Vagina (tissue), 2 donors: Measurements from ENCODE around the gene CALU. TPM values are rescaled to one million over a fixed set of nuclear protein-coding genes. Genes with fewer than 3 reads are reported as not detected.

Source experiments
- DNase-seq, 2 donors: peaks; one replicate each; pipeline ENCODE4 v3.0.0-alpha.2; 2017; ENCODE audit errors: extremely low spot score in 2 of 2
- H3K27ac ChIP-seq: fragments of 200-600 bp; sonication (generic); one replicate; pipeline ENCODE4 v1.5.1; 2019
- H3K27me3 ChIP-seq: fragments of 200-600 bp; sonication (generic); one replicate; pipeline ENCODE4 v1.5.1; 2019
- H3K36me3 ChIP-seq, 2 donors: fragments of 200-600 bp; sonication (generic); one replicate each; pipeline ENCODE4 v1.5.1; 2017 to 2019
- H3K4me1 ChIP-seq: fragments of 200-600 bp; sonication (generic); one replicate; pipeline ENCODE4 v1.5.1; 2019
- H3K4me3 ChIP-seq, 2 donors: fragments of 200-600 bp; sonication (generic); 1 replicate in 1 of 2; 2 replicates in 1 of 2; pipeline ENCODE4 v1.5.1; 2016 to 2019
- H3K9me3 ChIP-seq: fragments of 200-600 bp; sonication (generic); one replicate; pipeline ENCODE4 v1.5.1; 2019
- CTCF ChIP-seq, 3 experiments: fragments of 450-650 bp in 2 of 3; fragments of 200-600 bp in 1 of 3; sonication (generic) in 1 of 3; IDR thresholded peaks; one replicate each; pipeline ENCODE4 v1.5.1; 2017 to 2019; ENCODE audit warnings: antibody characterized with exemption in 3 of 3, mild to moderate bottlenecking in 2 of 3, moderate library complexity in 2 of 3
- POLR2A ChIP-seq, 2 donors: fragments of 450-650 bp; IDR thresholded peaks; one replicate each; pipeline ENCODE4 v1.6.1; 2017; ENCODE audit warnings: antibody characterized with exemption in 2 of 2, mild to moderate bottlenecking in 2 of 2, moderate library complexity in 2 of 2
- POLR2AphosphoS5 ChIP-seq, 2 donors: sonication (generic); formaldehyde crosslinking; IDR thresholded peaks; one replicate each; pipeline ENCODE4 v1.9.0; 2017; ENCODE audit warnings: antibody characterized with exemption in 2 of 2, mild to moderate bottlenecking in 2 of 2, low read depth in 1 of 2; ENCODE audit not compliant: insufficient read depth in 1 of 2
- intact Hi-C: fragments of 100-400 bp; cut with DNase I; formaldehyde crosslinking; loops from one replicate; pipeline ENCODE4 v1.15.1; 2023
- total RNA-seq: library from RNA; depleted of rRNA; stranded (reverse); fragments of >200 nt; gene quantifications from one replicate; pipeline ENCODE4 v1.2.3, GENCODE V29; 2016

Gene CALU
- total RNA-seq, 1 donor from 2014 or later: 65.3 TPM

GRCh38 chr7:128744366-128744905 is 5.3 kb downstream of the CALU start:
- no peaks in the 10 kb centered on the region for H3K27me3 ChIP-seq
- intact Hi-C loops: no loop called here
- TF ChIP-seq POLR2AphosphoS5 (IDR thresholded peaks at IDR 0.05; ENCODE audit: insufficient read depth in 1 of 2, low read depth in 1 of 2) (no peak), CTCF (IDR thresholded peaks at IDR 0.05) (no peak), POLR2A (IDR thresholded peaks at IDR 0.05) (no peak)
- H3K36me3 ChIP-seq: peaks cover 0 to 12% of the 10 kb centered on the region in 2 donors
- H3K27ac ChIP-seq: no peak overlapping the region
- no peak for DNase-seq
- H3K4me1 ChIP-seq: peaks cover 55% of the 10 kb centered on the region
- H3K4me3 ChIP-seq: no peak overlapping the region
- H3K9me3 ChIP-seq: no peaks in the 10 kb centered on the region

- intact Hi-C loops: no loop called here
- no peak overlapping the region for H3K27ac ChIP-seq
- no peaks in the 10 kb centered on the region for H3K27me3 ChIP-seq
- peaks cover 0 to 23% of the 10 kb centered on the region in 2 donors for H3K36me3 ChIP-seq
- peaks cover 45% of the 10 kb centered on the region for H3K4me1 ChIP-seq
- DNase-seq: no peak
- no peaks in the 10 kb centered on the region for H3K9me3 ChIP-seq
- TF ChIP-seq CTCF (IDR thresholded peaks at IDR 0.05): no peak
- TF ChIP-seq POLR2AphosphoS5 (IDR thresholded peaks at IDR 0.05; ENCODE audit: insufficient read depth in 1 of 2, low read depth in 1 of 2): no peak
- no peak for TF ChIP-seq POLR2A (IDR thresholded peaks at IDR 0.05)
- no peak overlapping the region for H3K4me3 ChIP-seq
Measured at GRCh38 chr7:128745706-128746105, 6.5 kb downstream of the CALU start.

- TF ChIP-seq POLR2AphosphoS5 (IDR thresholded peaks at IDR 0.05; ENCODE audit: insufficient read depth in 1 of 2, low read depth in 1 of 2): no peak
- TF ChIP-seq CTCF (IDR thresholded peaks at IDR 0.05): no peak
- intact Hi-C loops: no loop called here
- peaks cover 27% of the 10 kb centered on the region for H3K4me1 ChIP-seq
Measured at GRCh38 chr7:128747327-128748079, 8.3 kb downstream of the CALU start.

GRCh38 chr7:128752251-128752650 is 13.1 kb downstream of the CALU start:
- intact Hi-C loops: no loop called here
- H3K36me3 ChIP-seq: peaks cover 0 to 36% of the 10 kb centered on the region in 2 donors
- no peaks in the 10 kb centered on the region for H3K27me3 ChIP-seq
- no peaks in the 10 kb centered on the region for H3K9me3 ChIP-seq
- peaks cover 20% of the 10 kb centered on the region for H3K4me1 ChIP-seq
- no peak overlapping the region for H3K4me3 ChIP-seq
- no peak overlapping the region for H3K27ac ChIP-seq
- TF ChIP-seq POLR2A (IDR thresholded peaks at IDR 0.05) (no peak), CTCF (IDR thresholded peaks at IDR 0.05) (no peak), POLR2AphosphoS5 (IDR thresholded peaks at IDR 0.05; ENCODE audit: insufficient read depth in 1 of 2, low read depth in 1 of 2) (no peak)
- no peak for DNase-seq

More at GRCh38 chr7:128747327-128748079, 8.3 kb downstream of the CALU start:
- Histone ChIP-seq H3K27ac (no peak overlapping the region), H3K27me3 (no peaks in the 10 kb centered on the region), H3K4me3 (no peak overlapping the region), H3K9me3 (no peaks in the 10 kb centered on the region), H3K36me3 (peaks cover 0 to 27% of the 10 kb centered on the region in 2 donors)
- DNase-seq: no peak
